Urothelium cell line (cell line): ENCODE results near the gene FHOD1.

ENCODE experiments used
- DNase-seq: peaks from one replicate; pipeline ENCODE4 v3.0.0; 2011; ENCODE audit warnings: low spot score, mixed read lengths
- FAIRE-seq: peaks from 2 replicates; lab custom pipeline; 2011; peaks lifted over from hg19 to GRCh38; lab: Jason Lieb, UNC

Gene FHOD1

DNA sequence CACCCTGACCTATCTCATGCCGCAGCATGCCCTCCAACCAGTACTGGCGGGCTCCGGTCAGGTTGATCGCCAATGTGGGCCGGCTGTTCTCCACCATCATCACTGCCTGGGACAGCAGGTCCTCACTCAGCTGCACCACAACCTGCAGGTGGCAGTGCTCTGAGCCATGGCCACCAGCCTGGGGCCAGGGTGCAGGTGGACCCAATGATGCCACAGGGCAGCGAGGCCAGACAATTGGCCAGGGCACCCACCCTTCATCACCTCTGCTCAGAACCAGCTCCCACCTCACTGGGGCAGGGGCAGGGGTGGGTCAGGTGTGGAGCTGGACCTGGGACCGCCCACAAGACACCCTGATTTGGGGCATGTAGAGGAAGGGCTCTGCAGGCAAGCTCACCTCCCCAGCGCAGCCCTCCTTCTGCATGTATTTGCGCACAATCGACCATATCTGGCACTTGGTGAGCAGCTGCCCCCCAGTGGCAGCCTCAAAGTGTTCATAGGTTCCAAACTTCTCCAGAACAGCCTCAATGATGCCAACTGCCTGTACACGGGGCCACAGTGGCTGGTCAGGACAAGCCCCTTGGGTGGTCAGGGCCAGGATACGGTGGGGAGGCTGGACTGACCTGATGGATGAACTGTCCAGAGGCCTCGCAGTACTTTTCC, 67.7 kb downstream of the FHOD1 start:
- DNase-seq: no peak
- FAIRE-seq: no peak
